Uterus (tissue), 2 donors: Measurements from ENCODE around the gene NCMAP.

Experiments used
- CTCF ChIP-seq, 4 experiments: fragments of 200-600 bp in 2 of 4; fragments of 450-650 bp in 2 of 4; sonication (generic) in 2 of 4; IDR thresholded peaks; one replicate each; pipeline ENCODE4 v1.5.1; 2016 to 2019; ENCODE audit warnings: antibody characterized with exemption in 4 of 4, mild to moderate bottlenecking in 2 of 4, moderate library complexity in 1 of 4
- POLR2A ChIP-seq, 2 donors: fragments of 450-650 bp; IDR thresholded peaks; one replicate each; pipeline ENCODE4 v1.6.1; 2016; ENCODE audit warnings: antibody characterized with exemption in 2 of 2, mild to moderate bottlenecking in 1 of 2, moderate library complexity in 1 of 2

DNA sequence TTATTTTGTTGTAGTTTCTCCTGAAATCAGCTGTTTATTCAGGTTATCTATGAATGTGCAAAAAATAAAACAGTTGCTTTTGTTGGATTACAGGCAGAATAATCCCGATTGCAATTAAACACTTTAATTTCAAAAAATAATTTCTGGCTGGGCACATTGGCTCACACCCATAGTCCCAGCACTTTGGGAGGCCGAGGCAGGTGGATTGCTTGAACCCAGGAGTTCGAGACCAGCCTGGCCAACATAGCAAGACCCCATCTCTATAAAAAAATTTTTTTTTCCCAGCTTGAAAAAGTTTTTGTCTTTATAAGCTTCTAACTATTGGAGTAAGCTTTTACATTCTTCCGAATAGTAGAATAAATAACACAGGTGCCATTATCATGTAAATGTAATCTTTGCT is 38.0 kb upstream of the NCMAP start:
- no peak for TF ChIP-seq POLR2A (IDR thresholded peaks at IDR 0.05)
- TF ChIP-seq CTCF (IDR thresholded peaks at IDR 0.05) = no peak
